Central memory CD4-positive, alpha-beta T cell (primary cell): ENCODE data around the gene SLC2A10.
A peak's percentile ranks its signal among the peaks of the same experiment; 100 is the strongest.
"Not testable (repeated sequence)": the region's sequence is repeated elsewhere in the genome, so short reads cannot be mapped to it uniquely, and the experiment has no call there.

Source experiments
- DNase-seq: peaks from one replicate; pipeline ENCODE4 v3.0.0; 2022
- total RNA-seq, 3 experiments: gene quantifications; one replicate each; lab custom pipeline; 2026; lab: John Stamatoyannopoulos, UW

Gene SLC2A10
- total RNA-seq = 0 reads per million in 3 experiments

DNA sequence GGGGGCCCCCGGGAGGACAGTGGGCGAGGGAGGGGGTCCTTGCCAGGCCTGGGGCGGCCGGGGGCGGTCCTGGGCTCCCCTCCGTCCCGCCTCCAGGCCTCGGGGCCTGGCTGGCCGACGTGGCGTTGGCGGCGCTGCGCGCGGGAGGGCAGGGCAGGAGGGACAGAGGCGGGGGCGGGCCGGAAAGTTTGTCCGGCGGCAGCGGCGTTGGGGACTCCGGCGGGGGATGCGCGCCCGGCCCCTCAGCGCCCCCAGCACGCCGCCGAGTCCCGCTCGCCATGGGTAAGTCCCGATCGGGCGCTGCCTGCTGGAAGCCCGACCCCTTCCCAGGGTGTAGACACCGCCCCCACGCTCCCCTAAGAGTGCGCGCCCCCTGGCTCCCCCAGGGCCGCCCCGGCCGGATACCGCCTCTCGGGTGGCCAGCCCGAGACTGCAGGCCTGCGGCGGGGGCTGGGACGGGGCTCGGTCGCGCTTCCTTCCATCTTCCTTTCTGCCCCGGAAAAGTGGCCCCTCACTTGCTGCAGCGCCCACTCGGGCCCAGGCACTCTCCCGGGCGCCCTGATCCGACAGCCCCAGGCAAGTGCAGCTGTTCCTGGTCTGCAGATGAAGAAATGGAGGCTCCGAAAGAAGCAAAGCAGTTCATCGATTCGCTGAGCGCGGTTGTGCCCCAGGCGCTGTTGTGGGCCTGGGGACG lies at the start of gene SLC2A10:
Gene SLC2A10 (plus strand): TSS at position 191 of the 694 bp plus-strand sequence. CDS start 88 bp downstream, at position 279.
- DNase-seq = no peak

DNA sequence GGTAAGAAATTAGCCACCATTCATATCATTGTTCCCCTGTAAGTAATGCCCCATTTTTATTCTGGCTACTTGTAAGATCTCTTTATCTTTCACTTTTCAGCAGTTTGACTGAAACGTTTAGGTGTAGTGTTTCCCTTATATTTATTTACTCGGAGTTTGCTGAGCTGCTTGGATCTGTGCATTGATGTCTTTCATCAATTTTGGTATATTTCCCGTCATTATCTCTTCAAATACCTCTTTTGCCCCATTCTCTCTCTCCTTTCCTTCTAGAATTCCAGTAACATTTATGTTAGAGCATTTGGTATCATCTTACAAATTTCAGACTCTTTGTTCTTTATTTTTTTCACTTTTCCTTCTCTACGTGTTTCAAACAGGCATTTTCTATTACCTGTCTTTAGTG lies 49.0 kb upstream of the SLC2A10 start:
- DNase-seq = no peak

DNA sequence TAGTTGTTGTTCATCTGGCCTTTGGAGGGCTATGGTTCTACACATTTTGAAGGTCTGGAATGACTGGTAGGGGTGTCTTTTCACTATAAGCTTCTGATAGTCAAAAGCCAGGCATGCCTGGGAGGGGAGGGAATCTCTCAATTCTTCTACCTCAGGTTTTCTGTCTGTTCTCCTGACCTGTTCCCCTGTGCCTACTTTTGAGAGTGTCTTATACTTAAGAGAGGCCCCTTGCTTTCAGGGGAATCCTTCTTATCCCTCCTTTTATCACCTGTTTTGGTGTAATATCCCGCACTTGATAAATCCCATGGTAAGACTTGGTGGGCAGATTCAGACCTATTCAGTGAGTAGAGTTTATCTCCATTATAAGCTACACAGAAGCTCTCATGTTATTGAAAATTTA lies 47.8 kb upstream of the SLC2A10 start:
- DNase-seq = no peak

DNA sequence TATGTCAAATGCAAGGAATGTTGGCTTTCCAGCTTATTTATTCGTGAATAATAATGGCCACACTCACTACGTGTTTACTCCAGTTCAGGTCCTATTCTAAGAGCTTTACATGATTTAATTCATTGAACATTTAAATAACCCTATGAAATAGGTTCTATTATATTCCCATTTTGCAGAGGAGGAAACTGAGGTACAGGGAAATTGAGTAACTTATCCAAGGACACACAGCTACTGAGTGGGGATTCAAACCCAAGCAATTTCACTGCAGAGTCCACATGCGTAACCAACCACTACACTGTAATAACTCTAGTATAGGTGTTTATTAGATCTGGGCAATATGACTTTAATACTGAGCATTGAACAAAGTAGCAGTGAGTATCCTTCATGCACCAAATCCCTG lies 45.9 kb upstream of the SLC2A10 start:
- no peak for DNase-seq

DNA sequence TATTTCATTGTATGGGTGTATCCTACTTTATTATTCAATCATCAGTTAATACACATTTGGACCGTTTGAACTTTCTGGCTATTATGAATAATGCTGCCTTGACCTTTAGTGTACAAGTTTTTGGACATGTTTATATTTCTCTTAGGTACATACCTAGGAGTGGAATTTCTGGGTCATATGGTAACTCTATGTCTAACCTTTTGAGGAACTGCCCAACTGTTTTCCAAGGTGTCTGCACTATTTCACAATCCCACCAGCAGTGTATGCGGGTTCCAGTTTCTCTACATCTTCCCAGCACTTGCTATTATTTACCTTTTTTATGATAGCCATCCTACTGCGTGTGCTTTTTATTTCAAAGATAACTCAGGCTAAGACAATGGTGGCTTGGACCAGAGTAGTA lies 43.8 kb upstream of the SLC2A10 start:
- no peak for DNase-seq

DNA sequence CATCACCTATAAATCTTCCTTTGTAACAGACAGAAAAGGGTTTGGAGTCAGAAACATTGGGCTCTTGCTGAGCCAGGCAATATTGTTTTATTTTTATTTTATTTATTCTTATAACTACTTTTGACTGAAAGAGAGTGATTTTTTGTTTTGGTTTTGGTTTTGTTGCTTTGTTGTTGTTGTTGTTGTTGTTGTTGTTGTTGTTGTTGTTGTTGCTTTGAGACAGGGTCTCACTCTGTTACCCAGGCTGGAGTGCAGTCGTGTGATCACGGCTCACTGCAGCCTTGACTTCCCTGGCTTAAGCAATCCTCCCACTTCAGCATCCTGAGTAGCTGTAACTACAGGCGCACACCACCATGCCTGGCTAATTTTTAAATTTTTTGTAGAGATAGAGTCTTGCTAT lies 43.1 kb upstream of the SLC2A10 start:
- no peak for DNase-seq

DNA sequence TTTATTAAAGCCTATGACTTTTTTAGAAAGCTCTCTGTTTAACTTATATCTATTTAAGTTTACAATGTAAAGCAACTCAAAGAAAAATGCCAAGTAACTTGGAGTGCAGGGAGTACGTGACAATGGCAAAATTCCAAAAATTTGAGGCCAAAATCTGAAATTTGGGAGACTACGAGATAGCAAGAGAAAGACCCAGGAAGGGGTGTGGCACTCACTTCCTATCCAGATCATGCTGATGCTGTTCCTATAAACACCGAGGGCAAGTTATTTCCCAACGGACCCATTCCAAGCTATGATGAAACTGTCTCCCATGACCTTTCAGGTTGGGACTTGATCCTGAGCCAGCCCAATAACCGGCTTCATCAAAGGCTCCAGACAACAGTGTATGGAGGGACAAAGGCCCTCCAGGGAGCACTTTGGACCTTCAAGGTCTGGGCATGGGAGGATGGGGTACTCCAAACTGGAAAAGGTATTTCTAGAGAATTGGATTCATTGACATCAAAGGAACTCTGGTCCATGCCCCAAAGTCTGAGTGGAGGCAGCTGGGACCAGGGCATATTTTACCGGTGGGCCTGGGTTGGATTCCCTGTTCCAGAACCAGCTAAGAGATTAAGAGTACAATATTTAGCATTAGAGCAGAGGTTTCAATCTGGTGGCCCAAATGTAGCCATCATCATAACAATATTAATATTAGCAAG lies 42.5 kb upstream of the SLC2A10 start:
- DNase-seq = no peak

DNA sequence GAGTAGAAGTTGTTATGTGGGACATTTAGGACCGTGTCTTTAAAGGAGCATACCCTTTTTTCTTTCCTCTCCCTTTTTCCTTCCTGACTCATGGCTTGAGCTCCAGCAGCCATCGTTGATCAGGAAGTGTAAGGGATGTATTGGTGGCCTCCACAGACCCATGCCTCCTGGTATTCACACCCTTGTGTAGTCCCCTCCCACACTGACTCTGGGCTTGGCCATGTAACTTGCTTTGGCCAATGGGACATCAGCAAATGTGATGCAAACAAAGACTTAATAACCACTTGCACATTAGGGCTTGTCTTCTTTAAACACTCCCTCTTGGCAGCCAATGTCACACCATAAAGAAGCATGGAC lies 39.2 kb upstream of the SLC2A10 start:
- DNase-seq = no peak

DNA sequence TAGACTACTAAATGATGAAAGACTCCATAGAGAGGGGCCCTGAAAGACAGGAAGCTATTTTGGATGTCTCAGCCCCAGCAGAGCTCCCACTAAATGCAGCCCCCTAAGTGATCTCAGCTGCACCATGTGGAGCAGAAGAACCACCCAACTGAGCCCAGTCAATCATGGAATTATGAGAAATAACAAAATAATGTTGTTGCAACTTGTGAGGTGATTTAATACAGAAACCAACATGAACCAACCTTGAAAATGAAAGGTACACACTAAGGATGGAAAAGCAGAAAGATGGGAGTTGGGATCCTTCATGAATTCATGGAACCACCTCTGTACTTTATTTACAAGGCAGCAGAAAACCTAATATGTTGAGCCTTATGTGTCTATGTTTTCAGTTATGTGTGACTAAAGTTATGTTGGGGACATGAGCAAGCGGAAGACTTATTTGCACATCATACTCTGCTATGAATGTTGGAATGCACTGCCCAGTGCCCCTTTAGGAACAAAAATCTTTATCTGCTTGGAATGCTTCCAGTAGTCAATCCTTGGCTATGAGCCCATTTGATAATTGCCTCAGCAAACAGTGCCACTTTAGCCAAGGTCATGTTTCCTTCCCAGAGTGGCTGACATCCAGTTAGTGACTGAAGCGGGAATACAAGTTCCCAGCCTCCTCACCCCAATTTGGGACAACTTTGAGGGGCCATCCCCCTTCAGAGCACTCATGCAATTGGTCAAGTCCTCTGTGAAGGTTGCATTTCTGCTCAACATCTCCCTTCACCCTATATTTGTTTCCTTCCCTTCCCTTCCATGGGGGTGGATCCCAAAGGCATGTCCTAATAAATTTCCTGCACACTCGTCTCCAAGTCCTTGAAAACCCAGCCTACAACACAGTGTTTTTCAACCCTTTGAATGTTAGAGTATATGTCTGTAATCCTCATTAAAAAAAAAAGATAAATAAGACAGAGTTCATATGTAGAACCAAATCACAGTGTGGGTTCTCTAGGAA lies 38.6 kb upstream of the SLC2A10 start:
- no peak for DNase-seq

DNA sequence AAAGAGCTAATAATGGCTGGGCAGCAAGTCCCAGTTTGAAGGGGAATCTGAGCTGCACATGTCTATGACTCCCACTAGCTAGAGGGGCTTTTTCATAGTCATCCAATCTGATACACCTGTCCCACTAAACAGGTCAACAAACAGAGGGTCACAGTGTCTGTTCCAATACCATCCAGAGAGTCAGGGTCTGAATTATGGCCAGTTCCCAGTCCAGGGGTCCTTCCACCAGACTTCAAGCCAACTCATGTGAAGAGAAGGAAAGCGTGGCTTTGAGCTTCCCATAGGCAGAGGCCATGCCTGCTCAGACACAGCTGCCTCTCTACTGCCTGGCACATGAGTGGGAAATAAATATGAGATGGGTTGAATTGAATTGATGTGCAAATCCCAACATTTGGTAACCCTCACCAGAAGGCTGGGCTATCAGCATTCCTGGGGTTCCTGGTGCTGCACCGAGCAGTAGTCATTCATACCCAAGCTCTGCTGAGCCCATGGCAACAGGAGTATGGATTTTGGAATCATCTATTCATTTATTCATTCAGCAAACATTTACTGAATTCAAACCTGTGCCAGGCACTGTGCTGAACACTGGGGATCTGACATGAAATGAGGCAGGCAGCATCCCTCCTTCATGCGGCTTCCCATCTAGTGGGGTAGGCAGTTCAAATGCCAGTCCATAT lies 37.4 kb upstream of the SLC2A10 start:
- no peak for DNase-seq

DNA sequence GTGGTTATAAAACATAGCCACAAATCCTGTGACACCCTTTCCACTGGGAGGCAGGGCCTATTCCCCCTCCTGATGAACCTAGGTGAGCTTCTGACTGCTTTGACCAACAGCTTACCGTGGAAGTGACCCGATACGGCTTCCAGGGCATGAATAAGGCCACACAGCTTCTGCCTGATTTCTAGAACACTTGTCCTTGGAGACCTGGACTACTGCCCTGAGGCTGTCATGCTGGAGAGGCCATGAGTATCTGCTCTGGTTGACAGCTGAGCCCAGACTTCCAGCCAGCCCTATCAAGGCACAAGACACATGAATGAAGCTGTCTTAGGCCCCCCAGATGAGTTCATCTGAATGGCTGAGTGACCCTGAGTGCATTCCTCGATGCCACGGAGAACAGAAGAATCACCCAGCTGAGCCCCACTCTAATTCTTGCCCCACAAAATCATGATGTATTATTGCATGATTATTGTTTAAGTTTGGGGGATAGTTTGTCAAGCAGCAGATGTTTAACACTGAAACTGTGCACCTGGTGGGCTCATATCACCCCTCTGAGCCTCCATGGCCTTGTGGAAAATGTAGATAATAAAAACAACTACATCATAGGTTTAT lies 36.8 kb upstream of the SLC2A10 start:
- DNase-seq = no peak

DNA sequence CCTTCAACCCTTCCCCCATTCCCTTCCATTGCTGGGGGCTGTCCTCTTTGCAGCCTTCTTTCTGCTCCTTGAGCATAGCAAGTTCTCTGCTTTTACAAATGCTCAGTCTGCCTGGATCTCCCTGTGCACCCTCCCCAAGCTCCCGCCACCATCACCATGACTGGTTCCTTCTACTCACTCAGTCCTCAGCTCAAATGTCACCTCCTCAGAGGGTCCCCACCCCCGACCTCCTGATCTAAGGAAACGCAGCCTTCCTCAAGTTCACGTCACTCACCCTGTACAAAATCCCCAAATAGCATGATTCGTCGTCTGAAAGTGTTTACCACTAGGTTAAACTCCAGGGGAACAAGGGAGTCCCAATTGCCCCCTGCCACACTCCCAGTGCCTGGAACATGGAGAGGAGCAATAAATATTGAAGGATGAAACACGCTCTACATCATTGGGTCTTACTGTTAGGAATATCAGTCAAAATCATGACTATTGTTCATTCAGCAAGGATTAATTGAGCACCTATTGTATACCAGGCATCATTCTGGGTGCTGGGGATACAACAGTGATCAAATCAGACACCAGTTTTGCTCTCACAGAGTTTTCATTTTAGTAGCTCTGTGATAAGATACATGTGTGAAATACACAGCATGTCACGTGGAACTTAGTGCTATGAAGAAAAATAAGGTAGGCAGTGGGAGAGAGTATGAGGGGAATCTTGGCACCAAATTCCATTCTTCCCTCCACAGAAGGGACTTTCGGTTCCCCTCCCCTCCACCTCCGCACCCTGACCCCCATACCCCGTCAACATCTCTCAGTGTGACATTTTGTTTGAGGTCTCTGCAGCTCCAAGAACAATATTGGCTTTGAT lies 35.8 kb upstream of the SLC2A10 start:
- no peak for DNase-seq

DNA sequence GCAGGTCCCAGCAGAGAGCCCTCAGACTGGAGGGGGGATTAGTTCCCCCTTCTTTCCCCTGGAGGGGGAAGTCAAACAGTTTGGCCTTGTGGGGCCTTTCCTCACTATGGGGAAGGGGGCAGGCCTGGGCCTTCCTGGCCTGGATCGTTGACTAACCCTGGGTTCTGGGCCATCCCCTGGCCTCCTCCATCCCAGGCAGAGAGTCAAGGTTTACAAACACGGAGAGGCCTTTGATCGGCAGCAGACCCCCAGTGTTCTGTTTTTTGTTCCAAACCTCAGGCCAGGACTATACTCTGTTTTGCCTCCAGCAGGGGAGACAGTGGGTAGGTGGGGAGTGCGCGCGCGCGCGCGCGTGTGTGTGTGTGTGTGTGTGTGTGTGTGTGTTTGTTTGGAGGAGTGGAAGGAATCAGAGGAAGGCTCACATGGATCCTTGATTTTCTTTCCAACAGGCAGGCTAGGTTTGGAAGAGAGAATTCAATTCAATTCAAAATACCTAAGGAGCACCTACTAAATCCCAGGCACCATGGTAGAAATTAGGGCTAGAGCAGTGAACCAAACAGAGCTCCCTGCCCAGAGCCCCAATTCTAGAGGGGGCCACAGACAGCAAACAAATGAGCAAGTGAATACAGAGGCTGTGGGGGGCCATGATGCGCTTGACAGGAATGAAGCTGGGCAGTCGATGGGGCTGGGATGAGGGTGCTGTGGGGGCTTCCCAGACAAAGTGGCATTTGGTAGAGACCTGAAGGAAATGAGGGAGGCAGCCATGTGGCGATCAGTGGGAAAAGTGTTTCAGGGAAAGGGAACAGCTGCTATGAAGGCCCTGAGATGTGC lies 35.0 kb upstream of the SLC2A10 start:
- no peak for DNase-seq

DNA sequence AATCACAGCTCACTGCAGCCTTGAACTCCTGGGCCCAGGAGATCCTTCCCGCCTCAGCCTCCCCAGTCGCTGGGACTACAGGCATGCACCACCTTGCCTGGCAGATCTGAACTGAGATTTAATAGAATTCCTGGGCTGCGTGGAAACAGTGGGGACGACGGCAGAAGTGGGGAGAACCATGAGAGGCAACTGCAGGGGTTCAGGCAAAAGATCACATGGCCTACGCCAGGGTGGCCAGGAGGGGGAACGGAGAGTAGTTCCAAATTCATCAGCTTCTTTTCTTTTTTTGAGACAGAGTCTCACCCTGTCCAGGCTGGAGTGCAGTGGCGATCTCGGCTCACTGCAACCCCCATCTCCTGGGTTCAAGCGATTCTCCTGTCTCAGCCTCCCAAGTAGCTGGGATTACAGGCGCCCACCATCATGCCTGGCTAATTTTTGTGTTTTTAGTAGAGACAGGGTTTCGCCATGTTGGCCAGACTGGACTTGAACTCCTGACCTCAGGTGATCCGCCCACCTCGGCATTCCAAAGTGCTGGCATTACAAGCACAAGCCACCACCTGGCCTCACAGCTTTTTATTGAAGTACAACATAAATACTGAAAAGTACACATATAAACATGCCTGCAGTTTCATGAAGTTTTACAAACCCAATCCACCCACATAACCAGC lies 32.7 kb upstream of the SLC2A10 start:
- DNase-seq = not testable (repeated sequence)

DNA sequence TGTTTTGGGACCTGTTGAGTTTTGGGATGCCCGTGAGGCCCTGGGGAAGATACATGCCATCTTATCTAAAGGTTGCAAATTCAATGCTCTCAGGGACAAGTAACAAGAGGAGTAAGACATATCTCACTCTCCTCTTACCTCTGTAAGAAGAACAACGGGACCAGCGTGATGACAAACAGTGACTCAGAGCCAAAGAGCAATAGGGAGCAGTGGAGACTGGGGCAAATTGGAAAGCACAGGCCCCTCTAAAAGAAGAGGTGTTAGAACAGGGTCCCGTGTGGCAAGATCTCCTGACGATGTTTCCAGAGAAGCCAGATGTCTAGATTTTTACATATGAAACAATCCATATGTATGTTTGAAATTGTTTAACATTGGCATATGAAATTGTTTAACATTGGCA lies 31.8 kb upstream of the SLC2A10 start:
- DNase-seq = no peak

DNA sequence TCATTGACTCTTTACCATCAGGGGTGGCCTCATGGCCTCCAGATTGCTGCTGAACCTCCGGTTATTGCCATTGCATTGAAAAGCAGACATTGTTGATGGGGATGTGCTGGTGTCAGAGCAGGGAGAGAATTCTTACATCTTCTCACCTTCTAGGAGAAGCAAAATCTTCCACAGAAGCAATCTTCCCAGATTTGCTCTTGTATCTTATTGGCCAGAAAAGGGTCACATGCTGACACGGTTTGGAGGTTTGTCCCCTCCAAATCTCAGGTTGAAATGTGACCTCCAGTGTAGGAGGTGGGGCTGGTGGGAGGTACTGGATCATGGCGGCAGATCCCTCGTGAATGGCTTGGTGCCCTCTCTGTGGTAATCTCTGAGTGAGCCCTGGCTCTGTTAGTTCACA lies 30.9 kb upstream of the SLC2A10 start:
- no peak for DNase-seq

DNA sequence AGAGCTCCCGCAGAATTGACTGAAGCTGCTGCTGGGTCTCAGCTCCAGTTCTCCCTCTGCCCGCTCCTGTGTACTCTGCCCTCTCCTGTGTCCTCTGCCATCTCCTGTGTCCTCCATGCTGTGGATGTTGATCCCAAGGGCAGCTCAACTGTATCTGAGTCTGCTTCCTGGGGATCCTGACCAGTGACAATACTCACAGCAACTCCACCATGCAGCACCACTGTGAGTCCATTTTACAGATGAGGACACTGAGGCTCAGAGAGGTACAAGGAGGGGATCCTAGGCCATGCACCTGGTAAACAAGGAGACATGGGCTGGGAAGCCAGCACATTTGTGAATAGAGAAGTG lies 28.8 kb upstream of the SLC2A10 start:
- DNase-seq = no peak

DNA sequence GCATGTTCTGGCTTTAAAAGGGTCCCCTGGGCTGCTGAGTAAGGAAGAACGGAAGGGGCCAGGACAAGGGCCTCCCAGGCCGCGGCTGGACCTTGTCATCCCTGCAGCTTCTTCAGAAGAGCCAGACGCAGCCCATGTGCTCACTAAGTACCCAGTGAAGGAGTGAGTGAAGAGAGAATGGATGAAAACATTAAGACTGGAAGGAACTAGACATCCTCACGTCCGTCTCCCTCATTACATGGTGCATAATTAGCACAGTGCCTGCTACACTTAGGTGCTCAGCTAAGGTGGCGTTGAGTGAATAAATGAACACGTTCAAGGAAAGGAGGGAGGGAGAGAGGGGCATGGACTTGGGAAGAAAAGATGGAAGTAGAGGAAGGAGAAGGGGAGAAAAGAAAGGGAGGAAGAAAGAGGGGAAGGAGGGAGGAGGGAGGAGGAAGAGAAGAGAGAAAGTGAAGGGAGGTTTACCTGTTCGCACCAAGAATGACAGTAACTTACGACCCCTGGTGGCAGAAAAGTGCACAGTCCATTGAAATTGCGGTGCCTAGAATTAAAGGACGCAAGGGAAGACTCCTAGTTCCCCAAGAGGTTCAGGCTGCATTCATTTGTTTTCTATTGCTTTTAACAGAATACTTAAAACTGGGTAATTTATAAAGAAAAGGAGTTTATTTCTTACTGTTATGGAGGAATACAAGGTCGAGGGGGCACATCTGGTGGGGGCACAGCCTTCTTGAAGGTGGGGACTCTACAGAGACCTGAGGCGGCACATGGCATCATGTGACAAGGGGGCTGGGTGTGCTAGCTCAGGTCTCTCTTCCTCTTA lies 28.2 kb upstream of the SLC2A10 start:
- DNase-seq = peak; percentile 35
